ENCODE measurements around the gene GRIN2A.

DNA sequence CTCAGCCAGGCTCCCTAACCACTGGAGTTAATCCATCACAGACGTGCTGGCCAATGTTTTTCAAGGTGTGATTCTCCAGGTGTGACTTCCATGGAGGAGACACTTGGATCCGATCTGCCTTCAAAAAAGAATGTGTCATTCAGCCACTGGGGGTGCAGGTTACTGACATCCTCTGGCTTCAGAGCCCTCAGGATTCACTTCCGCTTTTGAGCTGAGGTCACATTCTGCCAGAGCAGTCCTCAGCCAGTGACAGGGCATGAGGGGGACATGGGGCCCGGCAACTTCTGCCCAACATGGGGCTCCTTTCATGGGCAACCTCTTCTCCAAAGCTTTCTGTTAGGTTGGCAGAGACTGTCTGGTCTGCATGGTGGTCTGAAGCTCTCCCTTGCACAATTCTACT is 81.4 kb downstream of the GRIN2A start:
- TF ChIP-seq, protein P1, sequence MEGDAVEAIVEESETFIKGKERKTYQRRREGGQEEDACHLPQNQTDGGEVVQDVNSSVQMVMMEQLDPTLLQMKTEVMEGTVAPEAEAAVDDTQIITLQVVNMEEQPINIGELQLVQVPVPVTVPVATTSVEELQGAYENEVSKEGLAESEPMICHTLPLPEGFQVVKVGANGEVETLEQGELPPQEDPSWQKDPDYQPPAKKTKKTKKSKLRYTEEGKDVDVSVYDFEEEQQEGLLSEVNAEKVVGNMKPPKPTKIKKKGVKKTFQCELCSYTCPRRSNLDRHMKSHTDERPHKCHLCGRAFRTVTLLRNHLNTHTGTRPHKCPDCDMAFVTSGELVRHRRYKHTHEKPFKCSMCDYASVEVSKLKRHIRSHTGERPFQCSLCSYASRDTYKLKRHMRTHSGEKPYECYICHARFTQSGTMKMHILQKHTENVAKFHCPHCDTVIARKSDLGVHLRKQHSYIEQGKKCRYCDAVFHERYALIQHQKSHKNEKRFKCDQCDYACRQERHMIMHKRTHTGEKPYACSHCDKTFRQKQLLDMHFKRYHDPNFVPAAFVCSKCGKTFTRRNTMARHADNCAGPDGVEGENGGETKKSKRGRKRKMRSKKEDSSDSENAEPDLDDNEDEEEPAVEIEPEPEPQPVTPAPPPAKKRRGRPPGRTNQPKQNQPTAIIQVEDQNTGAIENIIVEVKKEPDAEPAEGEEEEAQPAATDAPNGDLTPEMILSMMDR (IDR thresholded peaks at IDR 0.05) = no peak
- TF ChIP-seq POLR2A (IDR thresholded peaks at IDR 0.05) = no peak

All from body of pancreas (tissue), 4 donors.